Fibroblast of peridontal ligament (primary cell): Measurements from ENCODE around the gene LYZL4.
A peak's percentile ranks its signal among the peaks of the same experiment; 100 is the strongest.

Experiments
- DNase-seq: peaks from one replicate; pipeline ENCODE4 v3.0.0-alpha.2; 2010; ENCODE audit errors: extremely low read depth

Gene LYZL4

GRCh38 chr3:42371776-42372175, 38.6 kb downstream of the LYZL4 start:
- DNase-seq = no peak

GRCh38 chr3:42369832-42370231, 40.6 kb downstream of the LYZL4 start:
- DNase-seq = no peak

DNA sequence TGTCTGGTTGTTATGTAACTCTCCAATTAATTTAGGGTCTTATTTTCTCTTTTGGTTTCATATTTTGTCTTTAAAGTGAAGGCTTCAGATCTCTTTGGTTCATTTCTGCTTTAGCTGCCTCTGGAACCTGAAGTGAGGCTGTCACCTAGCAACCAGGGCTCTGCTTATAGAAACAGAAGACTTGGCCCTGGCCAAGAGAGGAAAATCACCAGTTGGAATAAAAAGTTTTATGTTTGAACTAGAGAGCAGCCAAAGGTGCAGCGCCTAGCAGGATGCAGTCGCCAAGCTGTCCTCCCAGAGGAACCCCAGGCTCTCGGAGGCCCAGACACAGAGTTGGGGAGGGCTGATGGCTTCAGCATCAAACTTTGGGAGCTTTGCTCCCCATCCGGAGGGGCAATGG, 41.1 kb downstream of the LYZL4 start:
- no peak for DNase-seq

DNA sequence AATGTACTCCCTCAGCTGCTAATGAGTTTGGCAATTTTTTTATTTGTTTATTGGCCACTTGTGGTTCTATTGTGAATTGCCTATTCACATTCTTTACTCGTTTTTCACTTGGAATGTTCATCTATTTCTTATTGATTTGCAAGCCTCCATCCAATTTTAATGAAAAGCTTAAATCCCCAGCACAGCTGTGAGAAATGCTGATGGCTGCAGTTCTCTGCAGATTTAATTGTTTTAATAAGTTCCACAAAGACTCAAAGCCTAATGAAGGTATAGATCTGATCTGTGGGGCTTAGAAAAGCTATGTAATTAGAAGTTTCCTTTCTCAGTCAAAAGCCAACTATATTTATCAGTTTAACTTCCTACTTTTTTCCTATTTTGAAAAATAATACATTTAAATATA, 41.5 kb downstream of the LYZL4 start:
- no peak for DNase-seq

DNA sequence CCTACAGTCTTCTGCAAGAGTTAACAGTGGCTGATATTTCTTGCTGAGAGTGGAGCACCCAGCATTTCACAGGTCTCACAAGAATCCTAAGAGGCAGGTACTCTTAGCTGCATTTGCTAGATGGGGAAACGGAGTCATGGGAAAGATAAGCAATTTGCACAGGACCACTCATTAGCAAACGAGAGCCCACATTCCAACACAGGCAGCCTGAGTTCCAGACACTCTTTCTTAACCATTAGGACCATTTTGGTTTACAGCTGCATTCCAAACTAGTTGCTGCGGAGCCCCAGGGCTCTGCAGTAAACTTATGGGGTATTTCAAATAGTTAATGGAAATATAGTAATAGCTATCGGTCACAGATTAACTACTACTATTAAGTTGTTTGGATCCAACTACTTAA, 42.5 kb downstream of the LYZL4 start:
- DNase-seq = no peak

DNA sequence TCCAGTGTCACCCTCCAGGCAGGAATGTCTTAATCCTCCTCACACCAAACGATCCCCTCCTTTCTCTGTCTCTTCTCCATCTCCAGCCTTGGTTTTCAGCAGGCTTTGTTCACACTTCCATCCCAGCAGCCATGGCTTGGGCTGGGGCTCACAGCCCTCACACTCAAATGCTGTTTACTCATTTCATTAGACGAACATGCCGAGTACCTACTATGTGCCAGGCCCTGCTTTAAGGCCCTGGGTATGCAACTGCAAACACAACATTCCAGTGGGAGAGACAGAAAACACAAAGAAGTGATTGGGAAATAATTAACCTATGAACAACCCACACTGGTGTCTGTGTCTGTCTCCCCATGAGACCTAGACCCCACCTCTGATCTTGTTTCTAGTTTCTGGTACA, 43.9 kb downstream of the LYZL4 start:
- no peak for DNase-seq

DNA sequence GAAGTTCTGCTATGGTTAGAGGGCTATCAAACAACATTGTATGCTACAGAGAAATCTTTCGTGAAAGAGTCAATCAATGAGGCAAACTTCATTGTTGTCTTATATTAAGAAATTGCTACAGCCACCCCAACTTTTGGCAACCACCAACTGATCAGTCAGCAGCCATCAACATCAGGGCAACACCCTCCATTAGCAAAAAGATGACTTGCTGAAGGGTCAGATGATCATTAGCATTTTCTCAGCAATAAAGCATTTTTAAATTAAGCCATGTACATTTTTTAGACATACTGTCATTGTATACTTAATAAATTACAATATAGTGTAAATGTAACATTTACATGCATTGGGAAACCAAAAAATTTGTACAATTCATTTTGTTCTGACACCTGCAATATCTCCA, 53.1 kb downstream of the LYZL4 start:
- no peak for DNase-seq

DNA sequence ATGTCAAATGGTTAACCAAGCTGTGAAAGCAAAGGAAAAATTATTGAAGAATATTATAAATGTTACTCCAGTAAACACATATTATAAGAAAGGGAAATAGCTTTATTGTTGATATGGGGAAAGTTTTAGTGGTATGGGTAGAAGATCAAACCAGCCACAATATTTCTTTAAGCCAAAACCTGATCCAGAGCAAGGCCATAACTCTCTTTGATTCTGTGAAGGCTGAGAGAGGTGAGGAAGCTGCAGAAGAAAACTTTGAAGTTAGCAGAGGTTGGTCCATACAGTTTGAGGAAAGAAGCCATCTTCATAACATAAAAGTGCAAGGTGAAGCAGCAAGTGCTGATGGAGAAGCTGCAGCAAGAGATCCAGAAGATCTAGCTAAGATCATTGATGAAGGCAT, 54.8 kb downstream of the LYZL4 start:
- no peak for DNase-seq

- DNase-seq = no peak
Measured at GRCh38 chr3:42353631-42354030, 56.8 kb downstream of the LYZL4 start.

GRCh38 chr3:42351207-42351606, 59.2 kb downstream of the LYZL4 start:
- peak; percentile 15 for DNase-seq

- no peak for DNase-seq
Measured at GRCh38 chr3:42349765-42350594, 60.4 kb downstream of the LYZL4 start.

DNA sequence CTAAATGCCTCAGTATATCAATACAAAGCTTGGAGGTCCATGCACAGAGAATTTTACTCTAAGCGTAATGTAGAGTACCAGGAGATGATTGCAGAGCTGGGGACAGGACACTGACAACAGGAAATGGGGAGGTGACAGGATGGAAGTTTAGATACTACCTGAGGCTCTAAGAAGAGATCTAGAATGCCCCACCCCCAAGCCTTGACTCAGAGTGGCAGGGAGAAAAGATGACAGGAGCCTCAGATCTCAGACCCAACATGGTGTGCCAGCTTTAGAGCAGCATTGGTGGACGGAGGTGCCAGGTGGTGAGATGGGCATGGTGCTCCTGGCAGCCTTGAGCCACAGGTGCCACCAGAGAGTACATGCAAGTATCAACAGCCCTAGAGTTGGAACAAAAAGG, 62.5 kb downstream of the LYZL4 start:
- DNase-seq = no peak
